GM23338 (cell line): ENCODE results near the gene PPIP5K1. TPM values are rescaled to one million over a fixed set of nuclear protein-coding genes. Genes with fewer than 3 reads are reported as not detected.

Experiments used
- ATAC-seq: fragments of 200-7000 bp; cut with Tn5 transposase; 3 replicates; pipeline ENCODE4 v1.9.1; 2020
- DNase-seq: peaks from one replicate; pipeline ENCODE4 v3.0.0-alpha.2; 2015; ENCODE audit warnings: low spot score
- H2AFZ ChIP-seq: fragments of 200-600 bp; sonication (generic); 2 replicates; pipeline ENCODE4 v1.8.0; 2016; ENCODE audit warnings: antibody characterized with exemption, mild to moderate bottlenecking, moderate library complexity
- H3F3A ChIP-seq: fragments of 200-600 bp; sonication (generic); replicated peaks from 2 replicates; pipeline ENCODE4 v1.8.0; 2017; ENCODE audit warnings: antibody characterized with exemption, mixed run types, low read depth
- H3K27ac ChIP-seq: fragments of 200-600 bp; sonication (generic); 2 replicates; pipeline ENCODE4 v1.6.1; 2016; ENCODE audit warnings: low read depth
- H3K27me3 ChIP-seq: fragments of 200-600 bp; sonication (generic); 2 replicates; pipeline ENCODE4 v1.8.0; 2016; ENCODE audit warnings: mild to moderate bottlenecking, mixed run types, moderate library complexity; ENCODE audit not compliant: insufficient read depth
- H3K36me3 ChIP-seq: fragments of 200-600 bp; sonication (generic); 2 replicates; pipeline ENCODE4 v1.8.0; 2016; ENCODE audit warnings: mild to moderate bottlenecking; ENCODE audit not compliant: insufficient read depth
- H3K4me1 ChIP-seq: fragments of 200-600 bp; sonication (generic); 2 replicates; pipeline ENCODE4 v1.8.0; 2016; ENCODE audit warnings: mild to moderate bottlenecking, moderate library complexity; ENCODE audit not compliant: insufficient read depth
- H3K4me2 ChIP-seq: fragments of 200-600 bp; sonication (generic); 2 replicates; pipeline ENCODE4 v1.7.1; 2017; ENCODE audit warnings: mixed run types
- H3K4me3 ChIP-seq: fragments of 200-600 bp; sonication (generic); 2 replicates; pipeline ENCODE4 v1.6.1; 2016; ENCODE audit warnings: mixed run types
- H3K79me2 ChIP-seq: fragments of 200-600 bp; sonication (generic); replicated peaks from 2 replicates; pipeline ENCODE4 v1.8.0; 2017; ENCODE audit warnings: mild to moderate bottlenecking; ENCODE audit not compliant: insufficient read depth
- H3K9me2 ChIP-seq: fragments of 200-600 bp; sonication (generic); 2 replicates; pipeline ENCODE4 v1.8.0; 2017; ENCODE audit not compliant: insufficient read depth
- H4K20me1 ChIP-seq: fragments of 200-600 bp; sonication (generic); replicated peaks from 2 replicates; pipeline ENCODE4 v1.8.0; 2017; ENCODE audit warnings: mild to moderate bottlenecking; ENCODE audit not compliant: insufficient read depth
- H3K27ac Mint-ChIP-seq: 2 replicates; pipeline ENCODE4 v1.8.0; 2020; ENCODE audit warnings: inconsistent platforms, mild to moderate bottlenecking, moderate library complexity, mixed read lengths
- H3K27me3 Mint-ChIP-seq: 3 replicates; pipeline ENCODE4 v1.8.0; 2022; ENCODE audit warnings: low read depth, mild to moderate bottlenecking, moderate library complexity, mixed read lengths, inconsistent platforms; ENCODE audit not compliant: insufficient read depth, poor library complexity
- H3K36me3 Mint-ChIP-seq: 3 replicates; pipeline ENCODE4 v1.8.0; 2021; ENCODE audit warnings: low read depth, mild to moderate bottlenecking, inconsistent platforms, moderate library complexity, mixed read lengths
- H3K4me1 Mint-ChIP-seq: 3 replicates; pipeline ENCODE4 v1.8.0; 2020; ENCODE audit warnings: mild to moderate bottlenecking, inconsistent platforms, mixed read lengths
- H3K4me3 Mint-ChIP-seq: 3 replicates; pipeline ENCODE4 v1.8.0; 2021; ENCODE audit warnings: moderate library complexity, mild to moderate bottlenecking, inconsistent platforms, mixed read lengths
- H3K9me3 Mint-ChIP-seq: 3 replicates; pipeline ENCODE4 v1.8.0; 2020; ENCODE audit warnings: moderate library complexity, mild to moderate bottlenecking, inconsistent platforms, mixed read lengths
- CREB1 ChIP-seq: fragments of 250-450 bp; sonication (Bioruptor Pico); IDR thresholded peaks from 2 replicates; pipeline ENCODE4 v1.5.0; 2020; ENCODE audit warnings: low read depth, mild to moderate bottlenecking, moderate library complexity
- ETS1 ChIP-seq: IDR thresholded peaks from 2 replicates; pipeline ENCODE4 v1.6.1; 2016; ENCODE audit warnings: antibody characterized with exemption
- EZH2 ChIP-seq: fragments of 200-600 bp; sonication (generic); IDR thresholded peaks from one replicate; pipeline ENCODE4 v1.8.0; 2017; ENCODE audit warnings: antibody characterized with exemption, mild to moderate bottlenecking, low read depth; ENCODE audit not compliant: unreplicated experiment
- EZH2phosphoT487 ChIP-seq: fragments of 200-600 bp; sonication (generic); IDR thresholded peaks from one replicate; pipeline ENCODE4 v1.8.1; 2018; ENCODE audit warnings: antibody characterized with exemption; ENCODE audit not compliant: unreplicated experiment
- JUNB ChIP-seq: IDR thresholded peaks from one replicate; pipeline ENCODE4 v1.6.1; 2016; ENCODE audit warnings: antibody characterized with exemption; ENCODE audit not compliant: unreplicated experiment
- NANOG ChIP-seq: IDR thresholded peaks from 2 replicates; pipeline ENCODE4 v1.6.1; 2016; ENCODE audit warnings: antibody characterized with exemption, borderline replicate concordance
- POLR2AphosphoS5 ChIP-seq: IDR thresholded peaks from 2 replicates; pipeline ENCODE4 v1.6.1; 2016; ENCODE audit warnings: antibody characterized with exemption, low read depth
- STAT1 ChIP-seq: IDR thresholded peaks from one replicate; pipeline ENCODE4 v1.6.1; 2016; ENCODE audit warnings: antibody characterized with exemption; ENCODE audit not compliant: unreplicated experiment
- ZNF114 ChIP-seq: fragments of 250-450 bp; sonication (Bioruptor Pico); IDR thresholded peaks from 2 replicates; pipeline ENCODE4 v1.5.0; 2020; ENCODE audit warnings: mild to moderate bottlenecking, moderate library complexity
- ZNF331 ChIP-seq: fragments of 250-450 bp; sonication (Bioruptor Pico); IDR thresholded peaks from 2 replicates; pipeline ENCODE4 v1.5.0; 2020; ENCODE audit warnings: low read depth, mild to moderate bottlenecking, moderate library complexity
- ZNF462 ChIP-seq: fragments of 250-450 bp; sonication (Bioruptor Pico); IDR thresholded peaks from 2 replicates; pipeline ENCODE4 v1.5.0; 2020; ENCODE audit warnings: mild to moderate bottlenecking, moderate library complexity
- polyA plus RNA-seq: library from polyadenylated mRNA; unstranded; fragments of >200 nt; fragmentation: Nextera tagmentation; extraction: Ambion mirVana; gene quantifications from 2 replicates; pipeline ENCODE4 v1.2.1, GENCODE V29; 2016
- total RNA-seq: library from RNA; depleted of rRNA; stranded (reverse); fragments of >200 nt; shearing (Covaris generic); gene quantifications from 2 replicates; pipeline ENCODE4 v1.2.3, GENCODE V29; 2014
- TF ChIP-seq, protein P1 (sequence below), 2 experiments: fragments of 200-600 bp in 1 of 2; sonication (generic) in 1 of 2; conservative IDR thresholded peaks; 2 replicates each; pipeline versions ENCODE4 v1.5.1 to v1.6.1; 2016 to 2017; ENCODE audit warnings: antibody characterized with exemption in 2 of 2, low read depth in 2 of 2, mild to moderate bottlenecking in 2 of 2, moderate library complexity in 1 of 2
- TF ChIP-seq, protein P2 (sequence below): IDR thresholded peaks from one replicate; pipeline ENCODE4 v1.6.1; 2018; ENCODE audit warnings: antibody characterized with exemption; ENCODE audit not compliant: unreplicated experiment

Gene PPIP5K1
- total and polyA plus RNA-seq, 2 experiments from 2014 or later, result 5.8 to 23.5 TPM

DNA sequence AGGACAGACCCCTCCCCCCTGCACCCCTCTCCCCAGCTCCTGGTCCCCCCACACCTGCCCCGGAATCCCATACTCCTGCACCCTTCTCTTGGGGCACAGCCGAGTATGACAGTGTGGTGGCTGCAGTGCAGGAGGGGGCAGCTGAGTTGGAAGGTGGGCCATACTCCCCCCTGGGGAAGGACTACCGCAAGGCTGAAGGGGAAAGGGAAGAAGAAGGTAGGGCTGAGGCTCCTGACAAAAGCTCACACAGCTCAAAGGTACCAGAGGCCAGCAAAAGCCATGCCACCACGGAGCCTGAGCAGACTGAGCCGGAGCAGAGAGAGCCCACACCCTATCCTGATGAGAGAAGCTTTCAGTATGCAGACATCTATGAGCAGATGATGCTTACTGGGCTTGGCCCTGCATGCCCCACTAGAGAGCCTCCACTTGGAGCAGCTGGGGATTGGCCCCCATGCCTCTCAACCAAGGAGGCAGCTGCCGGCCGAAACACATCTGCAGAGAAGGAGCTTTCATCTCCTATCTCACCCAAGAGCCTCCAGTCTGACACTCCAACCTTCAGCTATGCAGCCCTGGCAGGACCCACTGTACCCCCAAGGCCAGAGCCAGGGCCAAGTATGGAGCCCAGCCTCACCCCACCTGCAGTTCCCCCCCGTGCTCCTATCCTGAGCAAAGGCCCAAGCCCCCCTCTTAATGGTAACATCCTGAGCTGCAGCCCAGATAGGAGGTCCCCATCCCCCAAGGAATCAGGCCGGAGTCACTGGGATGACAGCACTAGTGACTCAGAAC is 62.8 kb downstream of the PPIP5K1 start:
- no peaks in the 10 kb centered on the region for H3K79me2 ChIP-seq
- Mint-ChIP-seq H3K27ac (no peak overlapping the region), H3K27me3 (peaks cover 14% of the 10 kb centered on the region), H3K4me1 (peaks cover 28% of the 10 kb centered on the region), H3K9me3 (peaks cover 18% of the 10 kb centered on the region), H3K36me3 (peaks cover 34% of the 10 kb centered on the region), H3K4me3 (no peak overlapping the region)
- H3K9me2 ChIP-seq, result no peaks in the 10 kb centered on the region
- no peaks in the 10 kb centered on the region for H3F3A ChIP-seq
- TF ChIP-seq EZH2phosphoT487 (no peak), POLR2AphosphoS5 (no peak), ZNF114 (CRISPR knock-in tag) (no peak), ETS1 (no peak), JUNB (no peak), ZNF331 (no peak), ZNF462 (no peak), CREB1 (CRISPR knock-in tag) (no peak), NANOG (no peak), STAT1 (no peak), EZH2 (no peak)
- TF ChIP-seq, protein P1, sequence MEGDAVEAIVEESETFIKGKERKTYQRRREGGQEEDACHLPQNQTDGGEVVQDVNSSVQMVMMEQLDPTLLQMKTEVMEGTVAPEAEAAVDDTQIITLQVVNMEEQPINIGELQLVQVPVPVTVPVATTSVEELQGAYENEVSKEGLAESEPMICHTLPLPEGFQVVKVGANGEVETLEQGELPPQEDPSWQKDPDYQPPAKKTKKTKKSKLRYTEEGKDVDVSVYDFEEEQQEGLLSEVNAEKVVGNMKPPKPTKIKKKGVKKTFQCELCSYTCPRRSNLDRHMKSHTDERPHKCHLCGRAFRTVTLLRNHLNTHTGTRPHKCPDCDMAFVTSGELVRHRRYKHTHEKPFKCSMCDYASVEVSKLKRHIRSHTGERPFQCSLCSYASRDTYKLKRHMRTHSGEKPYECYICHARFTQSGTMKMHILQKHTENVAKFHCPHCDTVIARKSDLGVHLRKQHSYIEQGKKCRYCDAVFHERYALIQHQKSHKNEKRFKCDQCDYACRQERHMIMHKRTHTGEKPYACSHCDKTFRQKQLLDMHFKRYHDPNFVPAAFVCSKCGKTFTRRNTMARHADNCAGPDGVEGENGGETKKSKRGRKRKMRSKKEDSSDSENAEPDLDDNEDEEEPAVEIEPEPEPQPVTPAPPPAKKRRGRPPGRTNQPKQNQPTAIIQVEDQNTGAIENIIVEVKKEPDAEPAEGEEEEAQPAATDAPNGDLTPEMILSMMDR (conservative IDR thresholded peaks at IDR 0.05; ENCODE audit: low read depth in 2 of 2), result no peak
- TF ChIP-seq, protein P2, sequence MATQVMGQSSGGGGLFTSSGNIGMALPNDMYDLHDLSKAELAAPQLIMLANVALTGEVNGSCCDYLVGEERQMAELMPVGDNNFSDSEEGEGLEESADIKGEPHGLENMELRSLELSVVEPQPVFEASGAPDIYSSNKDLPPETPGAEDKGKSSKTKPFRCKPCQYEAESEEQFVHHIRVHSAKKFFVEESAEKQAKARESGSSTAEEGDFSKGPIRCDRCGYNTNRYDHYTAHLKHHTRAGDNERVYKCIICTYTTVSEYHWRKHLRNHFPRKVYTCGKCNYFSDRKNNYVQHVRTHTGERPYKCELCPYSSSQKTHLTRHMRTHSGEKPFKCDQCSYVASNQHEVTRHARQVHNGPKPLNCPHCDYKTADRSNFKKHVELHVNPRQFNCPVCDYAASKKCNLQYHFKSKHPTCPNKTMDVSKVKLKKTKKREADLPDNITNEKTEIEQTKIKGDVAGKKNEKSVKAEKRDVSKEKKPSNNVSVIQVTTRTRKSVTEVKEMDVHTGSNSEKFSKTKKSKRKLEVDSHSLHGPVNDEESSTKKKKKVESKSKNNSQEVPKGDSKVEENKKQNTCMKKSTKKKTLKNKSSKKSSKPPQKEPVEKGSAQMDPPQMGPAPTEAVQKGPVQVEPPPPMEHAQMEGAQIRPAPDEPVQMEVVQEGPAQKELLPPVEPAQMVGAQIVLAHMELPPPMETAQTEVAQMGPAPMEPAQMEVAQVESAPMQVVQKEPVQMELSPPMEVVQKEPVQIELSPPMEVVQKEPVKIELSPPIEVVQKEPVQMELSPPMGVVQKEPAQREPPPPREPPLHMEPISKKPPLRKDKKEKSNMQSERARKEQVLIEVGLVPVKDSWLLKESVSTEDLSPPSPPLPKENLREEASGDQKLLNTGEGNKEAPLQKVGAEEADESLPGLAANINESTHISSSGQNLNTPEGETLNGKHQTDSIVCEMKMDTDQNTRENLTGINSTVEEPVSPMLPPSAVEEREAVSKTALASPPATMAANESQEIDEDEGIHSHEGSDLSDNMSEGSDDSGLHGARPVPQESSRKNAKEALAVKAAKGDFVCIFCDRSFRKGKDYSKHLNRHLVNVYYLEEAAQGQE, result no peak
- no peaks in the 10 kb centered on the region for H3K27me3 ChIP-seq
- ATAC-seq (no peak), DNase-seq (no peak)
- H3K4me3 ChIP-seq, result no peak overlapping the region
- peaks cover 8% of the 10 kb centered on the region; the same call in 1 of the 2 replicates for H3K4me1 ChIP-seq
- H3K36me3 ChIP-seq, result no peaks in the 10 kb centered on the region
- H4K20me1 ChIP-seq, result no peaks in the 10 kb centered on the region
- no peak overlapping the region for H3K4me2 ChIP-seq
- no peak overlapping the region for H3K27ac ChIP-seq
- H2AFZ ChIP-seq, result no peak overlapping the region
